HCT116 (cell line): ENCODE measurements around the gene ETV7. TPM values are rescaled to one million over a fixed set of nuclear protein-coding genes. Genes with fewer than 3 reads are reported as not detected.

Experiments used
- ATAC-seq: fragments of 200-7000 bp; cut with Tn5 transposase; 2 replicates; pipeline ENCODE4 v1.9.1; 2020; ENCODE audit warnings: mild to moderate bottlenecking, moderate library complexity
- BruUV-seq: library from RNA; stranded (reverse); fragments of 400-500 nt; replicated peaks from 2 replicates; lab custom pipeline; 2021; lab: Mats Ljungman, UMichigan
- CTCF ChIA-PET: fragments of 300-600 bp; sonication (Branson Sonifier 250); formaldehyde crosslinking; loops from one replicate; lab custom pipeline; 2021; ENCODE audit warnings: antibody characterized with exemption; lab: Charles Lee
- POLR2A ChIA-PET: fragments of 300-600, 350-600 bp; sonication (Branson Sonifier 250); formaldehyde crosslinking; loops from one replicate; lab custom pipeline; 2021; ENCODE audit warnings: antibody characterized with exemption; lab: Charles Lee
- RAD21 ChIA-PET, 2 experiments: fragments of 300-600 bp; sonication (Branson Sonifier 250); formaldehyde crosslinking; loops; one replicate each; lab custom pipeline; 2023; ENCODE audit warnings: low total read pairs in 2 of 2; ENCODE audit not compliant: uncharacterized antibody in 2 of 2, unreplicated experiment in 2 of 2, low non-redundant PET in 1 of 2; lab: Charles Lee
- DNase-seq: peaks from one replicate; pipeline ENCODE4 v3.0.0-alpha.2; 2010; ENCODE audit warnings: low read depth, low spot score
- H2AFZ ChIP-seq: fragments of 200-600 bp; shearing (Covaris generic), sonication (generic); 2 replicates; pipeline ENCODE4 v1.6.1; 2017; ENCODE audit warnings: low read depth, mixed run types, mixed read lengths, antibody characterized with exemption, low read length; ENCODE audit not compliant: poor library complexity, severe bottlenecking
- H3K27ac ChIP-seq: 2 replicates; pipeline ENCODE4 v1.5.1; 2012; ENCODE audit warnings: low read depth, low read length
- H3K27me3 ChIP-seq: fragments of 200-600 bp; sonication (generic); 2 replicates; pipeline ENCODE4 v1.6.1; 2016; ENCODE audit warnings: mixed run types, low read length, mixed read lengths; ENCODE audit not compliant: insufficient read depth
- H3K36me3 ChIP-seq, 2 experiments: fragments of 200-500 bp in 1 of 2; fragments of 200-600 bp in 1 of 2; sonication (Bioruptor generic) in 1 of 2; sonication (generic) in 1 of 2; 2 replicates each; pipeline versions ENCODE4 v1.5.1 to v1.6.1; 2014 to 2016; ENCODE audit warnings: low read length in 2 of 2, inconsistent platforms in 1 of 2, mixed read lengths in 1 of 2, mixed run types in 1 of 2; ENCODE audit not compliant: insufficient read depth in 2 of 2, control insufficient read depth in 1 of 2
- H3K4me1 ChIP-seq, 2 experiments: fragments of 200-600 bp in 1 of 2; sonication (generic) in 1 of 2; 2 replicates each; pipeline versions ENCODE4 v1.5.1 to v1.6.1; 2012 to 2017; ENCODE audit warnings: low read length in 2 of 2, inconsistent platforms in 1 of 2, mild to moderate bottlenecking in 1 of 2, mixed read lengths in 1 of 2, mixed run types in 1 of 2, moderate library complexity in 1 of 2; ENCODE audit not compliant: insufficient read depth in 2 of 2, control insufficient read depth in 1 of 2
- H3K4me2 ChIP-seq: fragments of 200-600 bp; sonication (generic); 2 replicates; pipeline ENCODE4 v1.6.1; 2017; ENCODE audit warnings: mixed run types, low read length, mixed read lengths
- H3K4me3 ChIP-seq, 2 experiments: fragments of 200-600 bp in 1 of 2; sonication (generic) in 1 of 2; replicated peaks in 1 of 2; 2 replicates each; pipeline ENCODE4 v1.5.1; 2011 to 2016; ENCODE audit warnings: low read length in 2 of 2, control low read depth in 1 of 2, low read depth in 1 of 2, mild to moderate bottlenecking in 1 of 2, mixed read lengths in 1 of 2, mixed run types in 1 of 2
- H3K79me2 ChIP-seq: fragments of 200-600 bp; sonication (generic); 2 replicates; pipeline ENCODE4 v1.6.1; 2017; ENCODE audit warnings: mild to moderate bottlenecking, mixed run types, low read length, moderate library complexity, mixed read lengths; ENCODE audit not compliant: insufficient read depth
- H3K9ac ChIP-seq: fragments of 200-600 bp; sonication (generic); 2 replicates; pipeline ENCODE4 v1.6.1; 2016; ENCODE audit warnings: low read length, mixed read lengths
- H3K9me2 ChIP-seq: fragments of 200-600 bp; sonication (generic), shearing (Covaris generic); 2 replicates; pipeline ENCODE4 v1.6.1; 2017; ENCODE audit warnings: mixed run types, mild to moderate bottlenecking, moderate library complexity; ENCODE audit not compliant: insufficient read depth
- H3K9me3 ChIP-seq, 2 experiments: fragments of 200-500 bp in 1 of 2; fragments of 200-600 bp in 1 of 2; sonication (Bioruptor generic) in 1 of 2; sonication (generic) in 1 of 2; 2 replicates each; pipeline ENCODE4 v1.6.1; 2014 to 2017; ENCODE audit warnings: low read length in 2 of 2, mixed read lengths in 2 of 2, inconsistent platforms in 1 of 2, low read depth in 1 of 2, mild to moderate bottlenecking in 1 of 2, mixed run types in 1 of 2, moderate library complexity in 1 of 2; ENCODE audit not compliant: control insufficient read depth in 1 of 2, insufficient read depth in 1 of 2
- H4K20me1 ChIP-seq: fragments of 200-600 bp; sonication (generic), shearing (Covaris generic); 2 replicates; pipeline ENCODE4 v1.6.1; 2017; ENCODE audit warnings: mixed run types, mild to moderate bottlenecking, moderate library complexity; ENCODE audit not compliant: insufficient read depth
- CEBPB ChIP-seq: IDR thresholded peaks from 2 replicates; pipeline ENCODE4 v1.6.1; 2012; ENCODE audit warnings: low read depth
- EGR1 ChIP-seq: IDR thresholded peaks from 2 replicates; pipeline ENCODE4 v1.6.1; 2012; ENCODE audit warnings: low read depth
- EZH2 ChIP-seq: fragments of 200-600 bp; sonication (generic); IDR thresholded peaks from 2 replicates; pipeline ENCODE4 v1.6.1; 2017; ENCODE audit warnings: antibody characterized with exemption, mixed run types
- POLR2A ChIP-seq: IDR thresholded peaks from 2 replicates; pipeline ENCODE4 v1.7.0; 2011; ENCODE audit warnings: borderline replicate concordance; ENCODE audit not compliant: insufficient read depth, insufficient read length; ENCODE audit errors: extremely low read depth
- POLR2AphosphoS5 ChIP-seq: IDR thresholded peaks from 2 replicates; pipeline ENCODE4 v1.6.1; 2011; ENCODE audit warnings: mild to moderate bottlenecking, low read depth, low read length, moderate library complexity
- SIN3A ChIP-seq: IDR thresholded peaks from 2 replicates; pipeline ENCODE4 v1.6.1; 2012; ENCODE audit warnings: low read depth
- SP1 ChIP-seq: IDR thresholded peaks from 2 replicates; pipeline ENCODE4 v1.6.1; 2012; ENCODE audit warnings: low read depth
- SRF ChIP-seq: IDR thresholded peaks from 2 replicates; pipeline ENCODE4 v1.6.1; 2012; ENCODE audit warnings: low read depth
- ZFX ChIP-seq: fragments of 450-650 bp; IDR thresholded peaks from 2 replicates; pipeline ENCODE4 v1.6.1; 2017
- ZNF274 ChIP-seq: fragments of 200-500 bp; sonication (Bioruptor generic); IDR thresholded peaks from 2 replicates; pipeline ENCODE4 v1.6.1; 2014; ENCODE audit warnings: mild to moderate bottlenecking, low read depth, low read length, inconsistent platforms
- intact Hi-C: fragments of 100-400 bp; cut with micrococcal nuclease; formaldehyde crosslinking; loops from 2 replicates; pipeline ENCODE4 v1.10.0; 2022
- total RNA-seq: library from RNA; stranded (reverse); gene quantifications from one replicate; pipeline ENCODE4 v1.2.1, GENCODE V29; 2021; ENCODE audit not compliant: unreplicated experiment
- TF ChIP-seq, protein P1 (sequence below): IDR thresholded peaks from 2 replicates; pipeline ENCODE4 v1.6.1; 2012
- TF ChIP-seq, protein P2 (sequence below): IDR thresholded peaks from 2 replicates; pipeline ENCODE4 v1.6.1; 2012; ENCODE audit warnings: low read depth

The ETV7 gene
- total RNA-seq, 1 experiment from 2014 or later: 1.0 TPM

DNA sequence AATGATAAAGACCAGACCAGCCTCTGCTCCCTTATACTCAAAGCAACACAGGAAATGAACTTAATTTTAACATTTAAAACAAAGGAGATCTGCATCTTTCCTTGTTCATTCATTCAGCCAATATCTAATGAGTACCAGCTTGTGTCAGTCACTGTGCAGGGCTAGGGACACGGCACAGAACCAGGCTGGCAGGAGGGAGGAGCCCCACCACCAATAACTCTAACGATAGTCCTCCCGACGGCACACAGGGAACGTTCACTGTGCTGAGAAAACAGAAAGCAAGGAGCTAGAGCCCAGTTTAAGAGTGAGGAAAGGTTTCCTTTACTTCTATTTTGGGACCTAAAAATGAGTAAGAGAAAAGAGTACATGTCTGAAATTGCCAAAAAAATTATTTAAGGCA is 9.9 kb downstream of the ETV7 start:
- Histone ChIP-seq H3K79me2 (no peaks in the 10 kb centered on the region), H4K20me1 (no peaks in the 10 kb centered on the region), H2AFZ (no peak overlapping the region), H3K4me3 (no peak overlapping the region), H3K36me3 (no peaks in the 10 kb centered on the region), H3K9ac (no peak overlapping the region), H3K27me3 (no peaks in the 10 kb centered on the region), H3K9me2 (no peaks in the 10 kb centered on the region), H3K9me3 (no peaks in the 10 kb centered on the region), H3K27ac (no peak overlapping the region), H3K4me2 (no peak overlapping the region), H3K4me1 (no peaks in the 10 kb centered on the region)
- no TSS peak for BruUV-seq
- intact Hi-C loops: no loop called here
- ChIA-PET RAD21 (no interaction called here), POLR2A (no interaction called here), CTCF (no interaction called here)
- ATAC-seq (no peak), DNase-seq (no peak)
- TF ChIP-seq ZFX (no peak), SRF (no peak), SIN3A (no peak), SP1 (no peak), POLR2A (no peak), POLR2AphosphoS5 (no peak), EGR1 (no peak), ZNF274 (no peak), CEBPB (no peak), EZH2 (no peak)
- TF ChIP-seq, protein P1, sequence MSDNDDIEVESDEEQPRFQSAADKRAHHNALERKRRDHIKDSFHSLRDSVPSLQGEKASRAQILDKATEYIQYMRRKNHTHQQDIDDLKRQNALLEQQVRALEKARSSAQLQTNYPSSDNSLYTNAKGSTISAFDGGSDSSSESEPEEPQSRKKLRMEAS: no peak
- TF ChIP-seq, protein P2, sequence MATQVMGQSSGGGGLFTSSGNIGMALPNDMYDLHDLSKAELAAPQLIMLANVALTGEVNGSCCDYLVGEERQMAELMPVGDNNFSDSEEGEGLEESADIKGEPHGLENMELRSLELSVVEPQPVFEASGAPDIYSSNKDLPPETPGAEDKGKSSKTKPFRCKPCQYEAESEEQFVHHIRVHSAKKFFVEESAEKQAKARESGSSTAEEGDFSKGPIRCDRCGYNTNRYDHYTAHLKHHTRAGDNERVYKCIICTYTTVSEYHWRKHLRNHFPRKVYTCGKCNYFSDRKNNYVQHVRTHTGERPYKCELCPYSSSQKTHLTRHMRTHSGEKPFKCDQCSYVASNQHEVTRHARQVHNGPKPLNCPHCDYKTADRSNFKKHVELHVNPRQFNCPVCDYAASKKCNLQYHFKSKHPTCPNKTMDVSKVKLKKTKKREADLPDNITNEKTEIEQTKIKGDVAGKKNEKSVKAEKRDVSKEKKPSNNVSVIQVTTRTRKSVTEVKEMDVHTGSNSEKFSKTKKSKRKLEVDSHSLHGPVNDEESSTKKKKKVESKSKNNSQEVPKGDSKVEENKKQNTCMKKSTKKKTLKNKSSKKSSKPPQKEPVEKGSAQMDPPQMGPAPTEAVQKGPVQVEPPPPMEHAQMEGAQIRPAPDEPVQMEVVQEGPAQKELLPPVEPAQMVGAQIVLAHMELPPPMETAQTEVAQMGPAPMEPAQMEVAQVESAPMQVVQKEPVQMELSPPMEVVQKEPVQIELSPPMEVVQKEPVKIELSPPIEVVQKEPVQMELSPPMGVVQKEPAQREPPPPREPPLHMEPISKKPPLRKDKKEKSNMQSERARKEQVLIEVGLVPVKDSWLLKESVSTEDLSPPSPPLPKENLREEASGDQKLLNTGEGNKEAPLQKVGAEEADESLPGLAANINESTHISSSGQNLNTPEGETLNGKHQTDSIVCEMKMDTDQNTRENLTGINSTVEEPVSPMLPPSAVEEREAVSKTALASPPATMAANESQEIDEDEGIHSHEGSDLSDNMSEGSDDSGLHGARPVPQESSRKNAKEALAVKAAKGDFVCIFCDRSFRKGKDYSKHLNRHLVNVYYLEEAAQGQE: no peak
